Measurements from ENCODE around the gene GRIN2D.
"Not testable (repeated sequence)": the region's sequence is repeated elsewhere in the genome, so short reads cannot be mapped to it uniquely, and the experiment has no call there.

GRIN2D gene

GRCh38 chr19:48371771-48372170 lies 21.7 kb upstream of the GRIN2D start:
- DNase-seq (ENCODE audit: low spot score) = not testable (repeated sequence)

- no peak for DNase-seq (ENCODE audit: low spot score)
Observed at GRCh38 chr19:48372904-48373303, 20.6 kb upstream of the GRIN2D start.

GRCh38 chr19:48373567-48373966 lies 19.9 kb upstream of the GRIN2D start:
- DNase-seq (ENCODE audit: low spot score) = no peak

GRCh38 chr19:48378194-48378570 lies 15.3 kb upstream of the GRIN2D start:
- no peak for DNase-seq (ENCODE audit: low spot score)

DNA sequence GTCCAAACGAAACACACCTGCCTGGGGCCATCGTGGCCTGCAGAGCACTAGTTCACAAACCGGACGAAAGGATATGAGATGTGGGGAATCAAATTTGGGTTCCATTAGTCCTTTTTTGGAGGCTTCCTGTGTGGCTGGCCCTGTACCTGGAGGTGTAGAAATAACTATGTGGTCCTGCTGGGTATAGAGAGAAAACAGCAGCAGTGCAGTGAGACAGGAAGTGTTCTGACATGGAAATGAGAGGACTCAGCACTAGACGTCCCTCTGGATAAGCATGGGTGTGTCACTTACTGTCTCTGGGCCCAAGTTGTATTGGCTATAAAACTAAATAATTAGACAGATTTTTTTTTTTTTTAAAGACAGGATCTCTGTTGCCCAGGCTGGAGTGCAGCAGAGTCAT lies 14.4 kb upstream of the GRIN2D start:
- DNase-seq (ENCODE audit: low spot score) = no peak

GRCh38 chr19:48381178-48381950 lies 12.1 kb upstream of the GRIN2D start:
- no peak for DNase-seq (ENCODE audit: low spot score)

DNA sequence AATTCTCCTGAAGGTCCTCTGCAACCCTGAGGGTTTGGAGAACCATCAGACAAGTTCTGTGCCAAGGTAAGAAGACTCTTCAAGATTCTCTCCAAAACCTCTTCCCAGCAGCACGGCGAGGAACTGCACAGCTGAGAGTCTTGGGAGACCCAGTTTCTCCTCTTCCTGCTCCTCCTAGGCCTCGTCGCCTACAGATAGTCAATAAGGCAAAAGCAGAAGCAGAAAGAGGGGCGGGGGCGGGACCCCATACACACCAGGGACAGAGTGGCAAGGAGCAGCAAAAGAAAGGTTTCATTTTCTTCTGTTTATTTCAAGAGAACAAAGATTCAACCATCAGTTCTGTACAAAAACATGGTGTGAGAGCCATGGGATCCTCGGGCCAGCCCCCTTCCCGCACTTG lies 11.2 kb upstream of the GRIN2D start:
- DNase-seq (ENCODE audit: low spot score) = no peak

DNA sequence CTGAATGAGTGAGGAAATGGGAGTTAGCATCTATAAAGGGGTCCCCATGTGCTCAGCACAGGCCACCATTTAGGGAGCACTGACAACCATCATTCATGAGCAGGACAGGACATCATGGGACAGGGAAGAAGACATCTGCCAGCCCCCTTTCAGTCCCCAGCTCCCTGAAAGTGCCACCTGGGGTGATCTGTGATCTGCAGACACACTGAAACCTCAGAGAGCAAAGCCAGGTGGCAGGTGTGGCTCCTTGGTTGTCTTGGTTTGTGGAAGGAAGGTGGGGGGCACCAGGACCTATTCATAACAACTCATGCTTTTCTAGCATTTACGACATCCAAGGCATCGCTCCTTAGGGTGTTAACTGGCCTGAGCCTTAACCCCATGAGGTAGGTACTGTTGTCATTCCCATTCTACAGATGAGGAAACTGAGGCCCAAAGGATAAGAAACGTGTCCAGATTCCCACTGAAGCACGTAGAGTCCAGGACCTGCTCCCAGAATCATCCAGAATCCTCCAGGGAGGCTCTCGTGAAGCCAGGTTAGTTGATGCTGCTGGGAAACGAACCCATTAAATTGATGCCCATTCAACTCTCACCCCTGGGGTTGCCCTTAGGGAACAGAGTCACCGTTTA lies 7.9 kb upstream of the GRIN2D start:
- DNase-seq (ENCODE audit: low spot score) = no peak

GRCh38 chr19:48386981-48387380 lies 6.5 kb upstream of the GRIN2D start:
- no peak for DNase-seq (ENCODE audit: low spot score)

- DNase-seq (ENCODE audit: low spot score) = peak; percentile 53
Observed at GRCh38 chr19:48390188-48391099, 3.0 kb upstream of the GRIN2D start.

DNA sequence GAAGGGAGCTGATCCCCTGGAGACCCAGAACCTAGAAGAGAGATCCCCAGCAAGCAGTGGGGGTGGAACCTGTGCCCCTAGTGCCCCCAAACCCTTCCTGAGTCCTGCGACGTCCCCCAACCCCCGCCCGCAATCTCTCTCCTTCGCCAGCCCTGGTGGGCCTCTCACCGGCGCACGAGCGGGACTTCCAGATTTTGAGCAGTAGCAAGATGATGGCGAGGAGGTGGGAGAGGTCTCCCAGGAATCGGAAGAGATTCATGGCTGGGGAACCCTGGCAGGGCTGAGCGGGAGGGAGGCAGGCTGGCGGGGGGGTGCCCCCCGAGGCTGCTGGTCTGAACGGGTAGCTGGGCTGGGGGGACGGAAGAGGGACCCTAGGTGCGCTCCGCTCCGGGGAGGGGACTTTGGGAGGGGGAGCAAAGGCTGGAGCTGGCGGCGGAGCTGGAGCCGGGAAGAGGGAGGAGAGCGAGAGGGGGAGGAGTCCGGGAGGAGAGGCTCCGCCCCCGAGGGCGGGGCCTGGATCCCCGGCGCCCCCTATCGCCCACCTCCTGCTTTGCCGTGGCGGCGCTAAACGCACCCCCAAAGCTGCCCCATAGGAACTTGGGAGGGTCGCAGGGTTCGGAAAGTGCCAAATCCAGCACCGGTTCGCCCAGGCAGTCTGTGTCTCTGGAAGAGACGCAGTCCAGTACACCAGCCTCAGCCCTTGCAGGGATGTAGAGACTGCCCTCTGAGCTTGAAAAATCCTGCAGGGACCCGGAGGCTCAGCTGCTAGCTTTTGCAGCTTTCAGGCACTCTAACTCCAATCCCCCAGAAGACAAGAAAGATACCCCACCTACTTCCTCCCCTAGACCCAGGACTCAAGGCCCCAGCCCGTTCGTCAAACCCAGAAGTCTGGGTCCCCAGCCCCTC lies 2.1 kb upstream of the GRIN2D start, which contains the start of gene KDELR1:
Gene KDELR1, minus strand, starts transcription at position 452 of the 906 bp plus-strand sequence. Its CDS starts 193 bp downstream, at position 259.
- peak; percentile 80 for DNase-seq (ENCODE audit: low spot score)

DNA sequence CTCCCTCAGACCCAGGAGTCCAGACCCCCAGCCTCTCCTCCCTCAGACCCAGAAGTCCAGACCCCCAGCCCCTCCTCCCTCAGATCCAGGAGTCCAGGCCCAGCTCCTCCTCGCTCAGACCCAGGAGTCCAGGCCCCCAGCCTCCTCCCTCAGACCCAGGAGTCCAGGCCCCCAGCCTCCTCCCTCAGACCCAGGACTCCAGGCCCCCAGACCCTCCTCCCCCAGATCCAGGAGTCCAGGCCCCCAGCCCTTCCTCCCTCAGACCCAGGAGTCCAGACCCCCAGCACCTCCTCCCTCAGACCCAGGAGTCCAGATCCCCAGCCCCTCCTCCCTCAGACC lies 1.5 kb upstream of the GRIN2D start:
- DNase-seq (ENCODE audit: low spot score) = not testable (repeated sequence)

DNA sequence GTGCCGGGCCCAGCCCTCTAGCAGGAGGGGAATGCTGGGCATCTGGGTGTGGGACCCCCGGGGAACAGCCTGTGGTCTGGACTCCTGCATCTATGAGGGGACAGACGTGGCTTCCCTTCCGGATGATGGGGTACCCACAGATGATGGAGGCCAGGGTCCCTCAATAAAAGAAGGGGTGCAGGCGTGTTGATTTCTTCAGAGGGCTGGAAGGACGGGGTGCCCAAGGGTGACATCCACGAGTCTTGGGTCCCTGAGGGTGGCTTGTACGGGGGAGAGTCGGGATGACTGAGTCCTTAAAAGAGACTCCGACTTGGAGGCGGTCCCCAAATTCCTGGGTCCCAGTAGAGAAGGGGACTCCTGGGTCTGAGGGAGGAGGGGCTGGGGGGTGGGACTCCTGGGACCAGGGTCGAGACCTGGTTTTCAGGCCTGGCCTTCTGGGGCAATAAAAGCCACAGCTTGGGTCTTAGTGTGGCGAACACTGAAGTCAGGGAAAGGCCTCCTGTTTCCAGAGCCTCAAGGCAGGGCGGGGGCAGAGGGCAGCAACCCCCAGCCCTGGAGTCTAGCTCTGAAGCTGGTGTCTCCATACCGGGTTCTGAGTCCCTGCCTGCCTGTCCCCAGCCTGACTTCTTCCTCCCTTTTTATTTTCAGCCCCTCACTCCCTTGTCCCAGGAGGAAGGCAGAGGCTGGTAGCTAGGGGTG lies 459 bp upstream of the GRIN2D start:
- no peak for DNase-seq (ENCODE audit: low spot score)

DNA sequence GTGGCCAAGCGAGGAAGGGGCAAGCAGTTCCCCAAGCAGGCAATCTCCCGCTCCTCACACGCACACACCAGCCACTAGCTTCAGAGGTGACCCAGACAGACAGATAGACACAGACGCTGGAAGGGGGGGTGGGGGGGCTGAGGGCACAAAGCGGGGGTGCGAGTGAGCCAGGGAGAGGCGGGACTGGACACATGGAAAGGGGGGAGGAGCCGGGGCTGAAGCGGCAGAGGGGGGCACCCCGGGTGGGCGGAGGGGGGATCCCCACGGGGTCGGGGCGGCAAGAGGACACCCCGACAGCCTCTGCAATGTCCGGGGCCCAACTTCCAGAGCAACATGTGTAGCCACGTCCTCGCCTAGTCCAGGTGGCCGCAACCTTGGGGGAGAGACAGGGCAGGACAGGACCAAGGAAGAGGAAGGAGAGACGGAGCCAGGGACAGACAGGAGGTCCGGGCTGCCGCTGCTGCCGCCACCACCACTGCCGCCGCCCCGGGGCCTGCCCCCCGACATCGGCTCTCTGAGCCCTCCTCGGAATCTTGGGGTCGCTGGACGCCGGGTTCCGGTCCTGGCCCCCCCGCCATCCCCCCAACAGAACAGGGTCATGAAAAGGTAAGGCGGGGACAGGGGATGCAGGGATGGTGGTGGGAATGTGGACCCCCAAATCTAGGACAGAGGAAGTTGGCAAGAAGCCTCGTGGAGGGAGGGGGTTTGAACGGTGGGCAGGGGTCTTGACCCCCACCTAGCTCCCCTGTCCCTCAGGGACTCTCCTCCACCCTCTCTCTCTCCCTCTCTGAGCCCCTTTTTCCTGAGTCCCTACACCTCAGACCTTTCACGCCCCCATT lies 1.1 kb downstream of the GRIN2D start:
- no peak for DNase-seq (ENCODE audit: low spot score)

GRCh38 chr19:48395170-48395455 lies 1.6 kb downstream of the GRIN2D start:
- DNase-seq (ENCODE audit: low spot score) = no peak

DNA sequence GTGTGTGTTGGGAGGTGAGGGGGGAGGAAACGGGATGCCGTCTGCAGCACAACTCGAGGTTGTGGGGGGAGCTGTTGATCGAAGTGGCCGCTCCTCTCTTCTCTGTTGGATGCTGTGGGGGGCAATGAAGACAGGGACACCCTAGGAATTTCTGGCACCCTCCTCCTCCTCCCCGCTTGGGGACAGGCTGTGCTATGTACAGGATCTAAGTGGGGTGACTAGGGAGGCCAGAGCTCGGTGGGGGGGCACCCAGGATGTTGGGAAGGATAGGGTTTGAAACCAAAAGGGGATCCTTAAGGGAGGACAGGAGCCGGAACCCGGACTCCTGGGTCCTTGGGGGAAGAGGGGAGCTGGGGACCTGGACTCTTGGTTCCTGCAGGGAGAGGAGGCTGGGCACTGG lies 2.0 kb downstream of the GRIN2D start:
- no peak for DNase-seq (ENCODE audit: low spot score)

DNA sequence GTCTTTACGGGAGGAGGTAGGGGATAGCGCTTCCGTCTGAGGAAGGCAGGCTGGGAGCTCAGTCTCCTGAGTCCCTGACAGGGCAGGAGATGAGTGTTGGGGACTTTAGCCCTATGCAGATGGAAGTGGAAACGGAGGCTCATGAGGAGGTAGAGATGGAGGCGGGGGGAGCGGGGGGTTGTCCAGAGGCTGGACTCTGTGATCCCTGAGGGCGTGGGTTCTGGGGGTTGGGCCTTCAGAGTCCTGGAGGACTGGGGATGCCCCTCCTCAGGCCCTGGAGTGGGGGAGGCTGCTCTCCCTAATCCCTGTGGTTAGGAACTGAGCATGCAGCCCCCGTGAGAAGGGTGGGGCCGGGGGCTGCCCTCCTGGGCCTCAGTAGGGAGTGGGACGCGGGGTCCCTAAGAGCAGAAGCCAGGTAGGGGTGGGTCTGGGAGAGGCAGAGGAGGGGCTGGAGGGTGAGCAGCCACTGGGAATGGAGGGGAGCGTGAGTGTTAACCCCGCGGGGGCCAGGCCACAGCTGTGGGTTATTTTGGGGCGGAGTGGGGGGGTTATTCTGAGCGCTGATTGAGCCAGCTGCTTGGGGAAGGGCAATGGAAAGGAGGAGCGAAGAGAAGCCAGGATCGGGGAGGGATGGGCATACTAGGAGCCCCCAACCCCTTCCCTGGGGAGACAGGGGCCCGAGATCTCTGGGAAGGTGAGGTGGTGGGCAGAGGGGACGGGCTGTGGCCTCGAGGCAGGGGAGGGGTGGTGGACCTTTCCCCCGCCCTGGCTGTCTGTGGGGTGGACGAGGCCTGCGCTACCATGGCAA lies 2.8 kb downstream of the GRIN2D start:
- DNase-seq (ENCODE audit: low spot score) = no peak

GRCh38 chr19:48396824-48397176 lies 3.3 kb downstream of the GRIN2D start:
- DNase-seq (ENCODE audit: low spot score) = no peak

GRCh38 chr19:48397263-48398101 lies 4.0 kb downstream of the GRIN2D start:
- no peak for DNase-seq (ENCODE audit: low spot score)
